B cell (primary cell): ENCODE results near the gene CLK4. TPM values are rescaled to one million over a fixed set of nuclear protein-coding genes. Genes with fewer than 3 reads are reported as not detected.

Experiments used
- ATAC-seq: fragments of 200-7000 bp; cut with Tn5 transposase; one replicate; pipeline ENCODE4 v1.10.0; 2021; ENCODE audit warnings: low read depth, mild to moderate bottlenecking, moderate number of reproducible peaks, moderate library complexity
- CTCF ChIA-PET: fragments of 350-600 bp; sonication (Branson Sonifier 250); formaldehyde crosslinking; loops from one replicate; lab custom pipeline; 2021; ENCODE audit warnings: antibody characterized with exemption, inconsistent platforms; lab: Charles Lee
- POLR2A ChIA-PET: fragments of 350-600 bp; sonication (Branson Sonifier 250); formaldehyde crosslinking; loops from one replicate; lab custom pipeline; 2021; ENCODE audit warnings: antibody characterized with exemption; lab: Charles Lee
- DNase-seq: peaks from one replicate; pipeline ENCODE4 v3.0.0; 2013
- H2AFZ ChIP-seq: 2 replicates; pipeline ENCODE4 v1.6.1; 2012; ENCODE audit warnings: mild to moderate bottlenecking, low read depth, low read length; ENCODE audit not compliant: insufficient read depth, poor library complexity, severe bottlenecking
- H3K27ac ChIP-seq, 2 donors: 1 replicate in 1 of 2; 2 replicates in 1 of 2; pipeline ENCODE4 v1.5.1; 2012 to 2013; ENCODE audit warnings: low read length in 2 of 2, mild to moderate bottlenecking in 2 of 2, moderate library complexity in 1 of 2
- H3K27me3 ChIP-seq, 4 experiments: fragments of 200-600 bp in 1 of 4; sonication (generic) in 1 of 4; replicated peaks in 1 of 4; 1 replicate in 2 of 4; 2 replicates in 2 of 4; pipeline versions ENCODE4 v1.6.1 to v1.7.0; 2013 to 2016; ENCODE audit warnings: low read length in 3 of 4, mild to moderate bottlenecking in 2 of 4, mixed read lengths in 1 of 4, moderate library complexity in 1 of 4; ENCODE audit not compliant: insufficient read depth in 4 of 4, control insufficient read depth in 3 of 4; ENCODE audit errors: control extremely low read depth in 1 of 4
- H3K36me3 ChIP-seq, 2 experiments: replicated peaks in 1 of 2; 1 replicate in 1 of 2; 2 replicates in 1 of 2; pipeline versions ENCODE4 v1.6.1 to v1.7.1; 2013; ENCODE audit warnings: low read length in 1 of 2; ENCODE audit not compliant: insufficient read depth in 2 of 2, control insufficient read depth in 1 of 2; ENCODE audit errors: control extremely low read depth in 1 of 2, extremely low read depth in 1 of 2
- H3K4me1 ChIP-seq, 2 donors: fragments of 200-600 bp in 1 of 2; sonication (generic) in 1 of 2; 1 replicate in 1 of 2; 2 replicates in 1 of 2; pipeline versions ENCODE4 v1.5.1 to v1.6.1; 2013 to 2017; ENCODE audit warnings: low read length in 2 of 2; ENCODE audit not compliant: control insufficient read depth in 2 of 2, insufficient read depth in 2 of 2
- H3K4me2 ChIP-seq: replicated peaks from 2 replicates; pipeline ENCODE3; 2012; ENCODE audit warnings: mild to moderate bottlenecking, low read depth, low read length; ENCODE audit not compliant: poor library complexity, severe bottlenecking
- H3K4me3 ChIP-seq, 5 experiments: fragments of 200-600 bp in 1 of 5; sonication (generic) in 1 of 5; 1 replicate in 3 of 5; 2 replicates in 2 of 5; pipeline versions ENCODE4 v1.5.1 to v1.7.0; 2011 to 2016; ENCODE audit warnings: low read length in 4 of 5, mild to moderate bottlenecking in 4 of 5, low read depth in 2 of 5, control low read depth in 1 of 5, moderate library complexity in 1 of 5; ENCODE audit not compliant: insufficient read depth in 1 of 5; ENCODE audit errors: control extremely low read depth in 1 of 5, extremely low read depth in 1 of 5
- H3K79me2 ChIP-seq: fragments of 200-600 bp; sonication (generic); one replicate; pipeline ENCODE4 v1.6.0; 2016; ENCODE audit warnings: low read length; ENCODE audit not compliant: control insufficient read depth, insufficient read depth
- H3K9ac ChIP-seq: fragments of 200-600 bp; sonication (generic); 2 replicates; pipeline ENCODE4 v1.6.1; 2017; ENCODE audit warnings: mild to moderate bottlenecking, low read length, moderate library complexity
- H3K9me3 ChIP-seq, 3 donors: one replicate each; pipeline versions ENCODE4 v1.6.1 to v1.7.1; 2013; ENCODE audit warnings: low read length in 2 of 3; ENCODE audit not compliant: control insufficient read depth in 2 of 3, insufficient read depth in 1 of 3; ENCODE audit errors: control extremely low read depth in 1 of 3
- H4K20me1 ChIP-seq: 2 replicates; pipeline ENCODE4 v1.6.0; 2012; ENCODE audit warnings: mild to moderate bottlenecking, low read length; ENCODE audit not compliant: insufficient read depth, control insufficient read depth, poor library complexity, severe bottlenecking
- H3K27ac Mint-ChIP-seq: one replicate; pipeline ENCODE4 v1.8.0; 2021; ENCODE audit warnings: mixed read lengths
- H3K27me3 Mint-ChIP-seq: one replicate; pipeline ENCODE4 v1.8.0; 2021; ENCODE audit warnings: mixed read lengths
- H3K4me1 Mint-ChIP-seq: one replicate; pipeline ENCODE4 v1.8.0; 2021; ENCODE audit warnings: mixed read lengths
- H3K4me3 Mint-ChIP-seq: one replicate; pipeline ENCODE4 v1.8.0; 2021; ENCODE audit warnings: mixed read lengths
- H3K9me3 Mint-ChIP-seq: one replicate; pipeline ENCODE4 v1.8.0; 2022; ENCODE audit warnings: mixed read lengths; ENCODE audit not compliant: insufficient read depth
- CTCF ChIP-seq: fragments of 200-600 bp; IDR thresholded peaks from one replicate; pipeline ENCODE4 v1.8.0; 2022; ENCODE audit warnings: antibody characterized with exemption, mild to moderate bottlenecking
- EZH2 ChIP-seq: IDR thresholded peaks from 2 replicates; pipeline ENCODE4 v1.6.1; 2012; ENCODE audit warnings: borderline replicate concordance, low read depth, mild to moderate bottlenecking, moderate library complexity, low read length; ENCODE audit not compliant: insufficient read depth, poor library complexity, severe bottlenecking
- WGBS: methylation state at CpG from one replicate; pipeline ENCODE4 v1.1.5; 2013; ENCODE audit warnings: missing lambda C conversion rate; ENCODE audit not compliant: insufficient coverage; 5-methylcytosine and 5-hydroxymethylcytosine counted together
- intact Hi-C: fragments of 100-400 bp; cut with micrococcal nuclease; formaldehyde crosslinking; loops from one replicate; pipeline ENCODE4 v1.10.0; 2022
- polyA plus RNA-seq: library from polyadenylated mRNA; depleted of rRNA; stranded (reverse); fragments of >200 nt; gene quantifications from 2 replicates; pipeline ENCODE4 v1.2.3, GENCODE V29; 2012
- total RNA-seq, 2 donors: library from RNA; stranded (reverse); fragments of 120-200 nt in 1 of 2; gene quantifications; 1 replicate in 1 of 2; 2 replicates in 1 of 2; pipeline versions ENCODE4 v1.2.3 to v1.2.4, GENCODE V29; 2013 to 2022

Gene CLK4
- total and polyA plus RNA-seq, 2 donors (not counting 1 experiment from before 2014, with no cell fraction given) = 72.3 to 132 TPM

GRCh38 chr5:178581621-178582020, 45.2 kb downstream of the CLK4 start:
- no peaks in the 10 kb centered on the region for H3K9me3 Mint-ChIP-seq

More at GRCh38 chr5:178581621-178582020, 45.2 kb downstream of the CLK4 start:
- intact Hi-C loops = no loop called here
- peaks cover 0 to 13% (median 0%) of the 10 kb centered on the region in 3 donors for H3K9me3 ChIP-seq
- H3K79me2 ChIP-seq = no peaks in the 10 kb centered on the region
- 92% methylated on average over 2 of the region's 3 CpGs for WGBS
- no peak for TF ChIP-seq EZH2
- no peak for TF ChIP-seq CTCF
- DNase-seq (no peak), ATAC-seq (no peak)
- H3K36me3 ChIP-seq = no peaks in the 10 kb centered on the region
- no peak overlapping the region for H3K9ac ChIP-seq
- POLR2A ChIA-PET = no interaction called here
- no peak overlapping the region for H3K27ac ChIP-seq
- no peak overlapping the region for H3K4me2 ChIP-seq
- CTCF ChIA-PET = no interaction called here
- no peaks in the 10 kb centered on the region for H4K20me1 ChIP-seq
- Mint-ChIP-seq H3K4me3 (no peak overlapping the region), H3K27me3 (peaks cover 29% of the 10 kb centered on the region), H3K4me1 (no peaks in the 10 kb centered on the region), H3K27ac (no peak overlapping the region)
- H3K27me3 ChIP-seq = peaks cover 0 to 21% (median 2%) of the 10 kb centered on the region in 4 experiments
- H2AFZ ChIP-seq = no peak overlapping the region
- H3K4me3 ChIP-seq = no peak overlapping the region
- no peaks in the 10 kb centered on the region for H3K4me1 ChIP-seq
